Karpas-422 (cell line): ENCODE data around the gene MAN1A1. TPM values are rescaled to one million over a fixed set of nuclear protein-coding genes. Genes with fewer than 3 reads are reported as not detected.
"Not testable (repeated sequence)": the region's sequence is repeated elsewhere in the genome, so short reads cannot be mapped to it uniquely, and the experiment has no call there.

Experiments
- DNase-seq: peaks from one replicate; pipeline ENCODE4 v3.0.0-alpha.2; 2015
- H2AFZ ChIP-seq: fragments of 200-600 bp; sonication (generic); 2 replicates; pipeline ENCODE4 v1.6.1; 2014; ENCODE audit warnings: antibody characterized with exemption, low read length, mixed read lengths
- H3K27ac ChIP-seq: fragments of 200-600 bp; sonication (generic); 2 replicates; pipeline ENCODE4 v1.5.1; 2014; ENCODE audit warnings: mild to moderate bottlenecking, low read length, moderate library complexity
- H3K27me3 ChIP-seq: fragments of 200-600 bp; sonication (generic); 2 replicates; pipeline ENCODE4 v1.6.1; 2014; ENCODE audit warnings: low read length, mixed read lengths
- H3K36me3 ChIP-seq: fragments of 200-600 bp; sonication (generic); 2 replicates; pipeline ENCODE4 v1.6.1; 2014; ENCODE audit warnings: low read length, mixed read lengths; ENCODE audit not compliant: insufficient read depth
- H3K4me1 ChIP-seq: fragments of 200-600 bp; sonication (generic); 2 replicates; pipeline ENCODE4 v1.6.1; 2014; ENCODE audit warnings: mild to moderate bottlenecking, low read length, mixed read lengths
- H3K4me2 ChIP-seq: fragments of 200-600 bp; sonication (generic); 2 replicates; pipeline ENCODE4 v1.6.1; 2014; ENCODE audit warnings: low read length, low read depth, mild to moderate bottlenecking; ENCODE audit not compliant: poor library complexity, severe bottlenecking
- H3K4me3 ChIP-seq: fragments of 200-600 bp; sonication (generic); 2 replicates; pipeline ENCODE4 v1.5.1; 2014; ENCODE audit warnings: mild to moderate bottlenecking, antibody characterized with exemption, low read length, mixed read lengths
- H3K79me2 ChIP-seq: fragments of 200-600 bp; sonication (generic); 2 replicates; pipeline ENCODE4 v1.6.1; 2014; ENCODE audit warnings: mild to moderate bottlenecking, low read length, mixed read lengths
- H3K9ac ChIP-seq: fragments of 200-600 bp; sonication (generic); 2 replicates; pipeline ENCODE4 v1.6.0; 2014; ENCODE audit warnings: low read length
- H3K9me2 ChIP-seq: fragments of 200-600 bp; sonication (generic), shearing (Covaris generic); replicated peaks from 2 replicates; pipeline ENCODE4 v1.6.0; 2014; ENCODE audit warnings: mild to moderate bottlenecking, low read length, moderate library complexity; ENCODE audit not compliant: insufficient read depth
- H3K9me3 ChIP-seq: fragments of 300-700, 200-600 bp; sonication (generic); 2 replicates; pipeline ENCODE4 v1.6.1; 2014; ENCODE audit warnings: low read length, mixed read lengths
- H4K20me1 ChIP-seq: fragments of 200-600 bp; sonication (generic); 2 replicates; pipeline ENCODE4 v1.6.1; 2014; ENCODE audit warnings: mild to moderate bottlenecking, antibody characterized with exemption, low read length, low read depth; ENCODE audit not compliant: insufficient read depth
- total RNA-seq: library from RNA; depleted of rRNA; stranded (reverse); fragments of >200 nt; shearing (Covaris generic); gene quantifications from 2 replicates; pipeline ENCODE4 v1.2.3, GENCODE V29; 2014; ENCODE audit warnings: low replicate concordance

The MAN1A1 gene
- total RNA-seq, 1 experiment from 2014 or later = 0.48 TPM

DNA sequence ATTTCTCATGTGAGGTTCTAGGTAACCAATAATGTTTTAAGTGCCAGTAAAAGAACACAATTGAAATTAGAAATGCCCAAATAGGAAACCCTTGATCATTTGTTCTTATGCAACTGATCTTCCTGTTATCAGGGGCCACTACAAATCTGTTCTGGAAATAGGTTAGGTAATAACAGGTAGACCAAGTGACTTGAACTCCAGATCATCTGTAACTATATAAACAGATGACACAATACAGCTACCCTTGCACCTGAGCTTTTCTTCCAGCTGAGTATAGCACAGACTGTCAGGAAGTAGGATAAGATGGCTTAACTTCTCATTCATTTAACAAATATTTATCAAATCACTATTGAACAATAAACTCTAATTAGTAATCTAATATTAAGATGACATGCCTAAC, 52.5 kb downstream of the MAN1A1 start:
- H3K36me3 ChIP-seq = no peaks in the 10 kb centered on the region
- DNase-seq = no peak
- H3K79me2 ChIP-seq = no peaks in the 10 kb centered on the region
- no peaks in the 10 kb centered on the region for H3K9me2 ChIP-seq
- H3K27me3 ChIP-seq = no peaks in the 10 kb centered on the region
- no peak overlapping the region for H3K4me3 ChIP-seq
- no peak overlapping the region for H2AFZ ChIP-seq
- H3K4me1 ChIP-seq = peaks cover 6% of the 10 kb centered on the region; the same call in 1 of the 2 replicates
- H3K27ac ChIP-seq = no peak overlapping the region
- H3K9ac ChIP-seq = no peak overlapping the region
- H3K9me3 ChIP-seq = no peaks in the 10 kb centered on the region
- H4K20me1 ChIP-seq = no peaks in the 10 kb centered on the region
- H3K4me2 ChIP-seq = no peak overlapping the region

- Histone ChIP-seq H3K27ac (no peak overlapping the region), H3K4me1 (peaks cover 6% of the 10 kb centered on the region; the same call in 1 of the 2 replicates), H3K4me2 (no peak overlapping the region), H3K9ac (no peak overlapping the region), H3K4me3 (no peak overlapping the region), H3K9me2 (no peaks in the 10 kb centered on the region), H2AFZ (no peak overlapping the region), H3K79me2 (no peaks in the 10 kb centered on the region), H3K9me3 (no peaks in the 10 kb centered on the region), H3K27me3 (no peaks in the 10 kb centered on the region), H4K20me1 (no peaks in the 10 kb centered on the region), H3K36me3 (no peaks in the 10 kb centered on the region)
- no peak for DNase-seq
These were observed 53.2 kb downstream of the MAN1A1 start for GRCh38 chr6:119296036-119297035.

GRCh38 chr6:119294984-119295383, 54.6 kb downstream of the MAN1A1 start:
- H3K4me1 ChIP-seq = peaks cover 6% of the 10 kb centered on the region; the same call in 1 of the 2 replicates
- H3K9me3 ChIP-seq = no peaks in the 10 kb centered on the region
- no peak overlapping the region for H3K9ac ChIP-seq
- H3K4me3 ChIP-seq = no peak overlapping the region
- no peak for DNase-seq
- no peak overlapping the region for H3K4me2 ChIP-seq
- no peak overlapping the region for H2AFZ ChIP-seq
- H3K27ac ChIP-seq = no peak overlapping the region
- H3K79me2 ChIP-seq = no peaks in the 10 kb centered on the region
- H3K9me2 ChIP-seq = no peaks in the 10 kb centered on the region
- H3K36me3 ChIP-seq = no peaks in the 10 kb centered on the region
- no peaks in the 10 kb centered on the region for H3K27me3 ChIP-seq
- H4K20me1 ChIP-seq = no peaks in the 10 kb centered on the region

DNA sequence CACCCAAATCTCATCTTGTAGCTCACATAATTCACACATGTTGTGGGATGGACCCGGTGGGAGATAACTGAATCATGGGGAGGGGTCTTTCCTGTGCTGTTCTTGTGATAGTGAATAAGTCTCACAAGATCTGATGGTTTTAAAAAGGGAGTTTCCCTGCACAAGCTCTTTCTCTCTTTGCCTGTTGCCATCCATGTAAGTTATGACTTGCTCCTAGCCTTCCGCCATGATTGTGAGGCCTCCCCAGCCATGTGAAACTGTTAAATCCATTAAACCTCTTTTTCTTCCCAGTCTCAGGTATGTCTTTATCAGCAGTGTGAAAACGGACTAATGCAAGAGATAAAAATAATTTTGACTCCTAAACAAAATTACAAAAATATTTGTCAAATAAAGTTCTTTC, 58.5 kb downstream of the MAN1A1 start:
- not testable (repeated sequence) for H3K9me2 ChIP-seq, H3K36me3 ChIP-seq, H3K27ac ChIP-seq, H3K27me3 ChIP-seq, H3K4me3 ChIP-seq, H3K4me1 ChIP-seq, H3K9ac ChIP-seq, H4K20me1 ChIP-seq, DNase-seq, H2AFZ ChIP-seq, H3K79me2 ChIP-seq, H3K4me2 ChIP-seq, H3K9me3 ChIP-seq

DNA sequence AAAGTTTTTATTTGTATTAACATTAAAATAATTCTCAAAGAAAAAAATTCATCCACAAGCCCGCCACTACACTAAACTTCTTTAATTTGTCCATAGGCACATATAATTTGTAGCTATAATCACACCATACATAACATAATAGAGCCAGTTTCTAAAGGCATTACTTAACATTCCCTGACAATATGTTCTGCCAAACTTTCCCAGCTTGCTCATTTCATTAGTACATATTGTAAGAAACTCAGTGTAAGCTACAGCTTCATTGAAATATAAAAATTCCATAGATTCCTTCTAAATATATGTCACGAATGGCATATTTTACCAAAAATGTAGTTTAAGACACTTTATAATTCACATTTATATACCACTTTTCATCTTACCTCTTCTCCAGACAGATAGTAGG, 59.3 kb downstream of the MAN1A1 start:
- Histone ChIP-seq H3K9ac (no peak overlapping the region), H3K27me3 (0 out of 2 replicates have a peak, but pooled peaks cover 2% of the 10 kb centered on the region), H3K9me3 (no peaks in the 10 kb centered on the region), H3K4me1 (no peaks in the 10 kb centered on the region), H2AFZ (no peak overlapping the region), H3K79me2 (no peaks in the 10 kb centered on the region), H3K4me3 (no peak overlapping the region), H3K9me2 (no peaks in the 10 kb centered on the region), H4K20me1 (no peaks in the 10 kb centered on the region), H3K4me2 (no peak overlapping the region), H3K27ac (no peak overlapping the region), H3K36me3 (no peaks in the 10 kb centered on the region)
- no peak for DNase-seq

- H3K9ac ChIP-seq = no peak overlapping the region
- H3K4me1 ChIP-seq = no peaks in the 10 kb centered on the region
- no peak overlapping the region for H3K4me3 ChIP-seq
- H3K9me2 ChIP-seq = no peaks in the 10 kb centered on the region
- H3K27me3 ChIP-seq = 0 out of 2 replicates have a peak, but pooled peaks cover 2% of the 10 kb centered on the region
- no peaks in the 10 kb centered on the region for H3K9me3 ChIP-seq
- no peak overlapping the region for H3K27ac ChIP-seq
- H3K79me2 ChIP-seq = no peaks in the 10 kb centered on the region
- no peak overlapping the region for H3K4me2 ChIP-seq
- H4K20me1 ChIP-seq = no peaks in the 10 kb centered on the region
- DNase-seq = no peak
- no peak overlapping the region for H2AFZ ChIP-seq
- H3K36me3 ChIP-seq = no peaks in the 10 kb centered on the region
These were observed 59.9 kb downstream of the MAN1A1 start for GRCh38 chr6:119289651-119290050.

GRCh38 chr6:119285908-119286625, 63.5 kb downstream of the MAN1A1 start:
- H3K79me2 ChIP-seq = no peaks in the 10 kb centered on the region
- DNase-seq = no peak
- no peaks in the 10 kb centered on the region for H3K9me2 ChIP-seq
- no peaks in the 10 kb centered on the region for H3K36me3 ChIP-seq
- H4K20me1 ChIP-seq = no peaks in the 10 kb centered on the region
- H3K9ac ChIP-seq = no peak overlapping the region
- no peak overlapping the region for H2AFZ ChIP-seq
- no peak overlapping the region for H3K4me2 ChIP-seq
- no peak overlapping the region for H3K27ac ChIP-seq
- no peaks in the 10 kb centered on the region for H3K4me1 ChIP-seq
- 0 out of 2 replicates have a peak, but pooled peaks cover 2% of the 10 kb centered on the region for H3K27me3 ChIP-seq
- H3K9me3 ChIP-seq = no peaks in the 10 kb centered on the region
- no peak overlapping the region for H3K4me3 ChIP-seq

DNA sequence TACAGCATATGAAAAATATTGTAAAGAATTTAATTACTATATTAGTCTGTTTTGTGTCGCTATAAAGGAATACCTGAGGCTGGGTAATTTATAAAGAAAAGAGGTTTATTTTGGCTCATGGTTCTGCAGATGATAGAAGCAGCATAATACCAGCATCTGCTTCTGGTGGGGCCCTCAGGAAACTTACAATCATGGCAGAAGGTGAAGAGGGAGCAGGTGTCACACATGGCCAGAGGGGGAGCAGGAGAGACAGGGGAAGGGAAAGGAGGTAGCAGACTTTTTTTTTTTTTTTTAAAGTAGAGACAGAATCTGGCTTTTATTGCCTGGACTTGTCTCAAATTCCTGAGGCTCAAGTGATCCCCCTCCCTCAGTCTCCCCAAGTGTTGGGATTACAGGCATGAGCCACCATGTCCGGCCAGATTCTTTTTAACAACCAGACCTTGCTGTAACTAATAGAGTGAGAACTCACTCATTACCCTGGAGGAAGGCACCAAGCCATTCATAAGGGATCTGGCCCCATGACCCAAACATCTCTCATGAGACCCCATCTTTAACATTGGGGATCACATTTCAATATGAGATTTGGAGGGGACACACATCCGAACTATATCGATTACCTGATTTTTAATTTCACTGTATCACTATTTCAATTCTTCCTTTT, 64.6 kb downstream of the MAN1A1 start:
- no peak overlapping the region for H3K4me3 ChIP-seq
- H3K4me2 ChIP-seq = no peak overlapping the region
- peak; percentile 79 for DNase-seq
- H3K9ac ChIP-seq = no peak overlapping the region
- H2AFZ ChIP-seq = no peak overlapping the region
- no peak overlapping the region for H3K27ac ChIP-seq
- H4K20me1 ChIP-seq = no peaks in the 10 kb centered on the region
- no peaks in the 10 kb centered on the region for H3K79me2 ChIP-seq
- no peaks in the 10 kb centered on the region for H3K36me3 ChIP-seq
- H3K27me3 ChIP-seq = 0 out of 2 replicates have a peak, but pooled peaks cover 2% of the 10 kb centered on the region
- no peaks in the 10 kb centered on the region for H3K4me1 ChIP-seq
- H3K9me2 ChIP-seq = no peaks in the 10 kb centered on the region
- H3K9me3 ChIP-seq = no peaks in the 10 kb centered on the region
